Measurements from ENCODE around the gene CDC42EP1. TPM values are rescaled to one million over a fixed set of nuclear protein-coding genes. Genes with fewer than 3 reads are reported as not detected.
"Not testable (repeated sequence)": the region's sequence is repeated elsewhere in the genome, so short reads cannot be mapped to it uniquely, and the experiment has no call there.

Gene CDC42EP1
- 10 to 100 TPM; 27.1 to 48.6 (median 36.9) TPM for polyA plus RNA-seq (ENCODE audit: insufficient read length in 10 of 10)
- long read RNA-seq, donor 1, transcript CDC42EP1-201 (3 exons, 2,181 nt) = major isoform, 15 of 44 reads
- long read RNA-seq, donor 1, partial matches to known transcripts = 29 of 44 reads
- long read RNA-seq, donor 1, other reads (novel, unspliced or antisense) = 0 of 44 reads
- long read RNA-seq, donor 2, transcript CDC42EP1-201 (3 exons, 2,181 nt) = major isoform, 15 of 28 reads
- long read RNA-seq, donor 2, partial matches to known transcripts = 13 of 28 reads
- long read RNA-seq, donor 2, other reads (novel, unspliced or antisense) = 0 of 28 reads
- long read RNA-seq, donor 3 = 0 reads
- long read RNA-seq, donor 4, transcript CDC42EP1-201 (3 exons, 2,181 nt) = major isoform, 12 of 42 reads
- long read RNA-seq, donor 4, partial matches to known transcripts = 30 of 42 reads
- long read RNA-seq, donor 4, other reads (novel, unspliced or antisense) = 0 of 42 reads
- long read RNA-seq, donor 5, transcript CDC42EP1-201 (3 exons, 2,181 nt) = major isoform, 19 of 102 reads
- long read RNA-seq, donor 5, partial matches to known transcripts = 83 of 102 reads
- long read RNA-seq, donor 5, other reads (novel, unspliced or antisense) = 0 of 102 reads
- long read RNA-seq, donor 6, transcript CDC42EP1-201 (3 exons, 2,181 nt) = major isoform, 17 of 34 reads
- long read RNA-seq, donor 6, partial matches to known transcripts = 17 of 34 reads
- long read RNA-seq, donor 6, other reads (novel, unspliced or antisense) = 0 of 34 reads
- long read RNA-seq, donor 7, transcript CDC42EP1-201 (3 exons, 2,181 nt) = major isoform, 26 of 46 reads
- long read RNA-seq, donor 7, partial matches to known transcripts = 20 of 46 reads
- long read RNA-seq, donor 7, other reads (novel, unspliced or antisense) = 0 of 46 reads
- long read RNA-seq, donor 8, transcript CDC42EP1-201 (3 exons, 2,181 nt) = major isoform, 15 of 30 reads
- long read RNA-seq, donor 8, partial matches to known transcripts = 15 of 30 reads
- long read RNA-seq, donor 8, other reads (novel, unspliced or antisense) = 0 of 30 reads
- long read RNA-seq, donor 9, partial matches to known transcripts = 7 of 10 reads
- long read RNA-seq, donor 9, other reads (novel, unspliced or antisense) = 0 of 10 reads

- DNase-seq = peak in 2 of 3 donors; percentile 68 to 86
These were observed at the start of gene CDC42EP1 for GRCh38 chr22:37559901-37560607. Gene CDC42EP1, plus strand, starts transcription at chr22:37560480. Its CDS starts 5,870 bp downstream, at chr22:37566350.

DNA sequence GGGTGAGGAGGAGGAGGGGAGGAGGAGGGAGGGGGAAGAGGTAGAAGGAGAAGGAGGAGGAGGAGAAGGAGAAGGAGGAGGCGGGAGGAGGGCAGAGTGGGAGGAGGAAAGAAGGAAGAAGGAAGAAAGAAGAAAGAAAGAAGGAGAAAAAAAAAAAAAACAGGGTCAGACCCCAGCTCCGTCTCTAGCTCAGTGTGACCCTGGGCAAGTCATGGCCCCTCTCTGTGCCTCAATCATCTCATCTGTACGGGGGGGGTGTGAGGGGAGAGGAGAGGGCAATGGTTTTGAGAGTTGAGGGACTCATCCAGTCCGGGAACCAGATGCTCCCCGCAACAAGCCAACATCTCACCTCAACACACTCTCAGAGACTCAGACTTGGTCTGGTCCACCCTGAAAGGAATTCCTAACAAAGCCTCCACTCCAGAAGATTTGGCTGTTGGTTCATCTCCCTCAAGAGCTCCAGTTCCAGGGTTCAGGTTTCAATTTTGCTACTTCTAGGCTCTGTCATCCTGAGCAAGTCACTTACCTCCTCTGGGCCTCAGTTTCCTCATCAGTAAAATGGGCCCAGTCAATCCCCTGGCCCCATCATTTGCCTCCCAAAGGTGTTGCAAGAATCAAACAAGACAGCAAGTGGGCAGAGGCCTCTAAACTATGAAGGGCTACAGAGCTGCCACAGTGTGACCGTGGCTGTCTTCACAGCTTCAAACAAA lies 48.7 kb upstream of the CDC42EP1 start:
- no peak for DNase-seq

DNA sequence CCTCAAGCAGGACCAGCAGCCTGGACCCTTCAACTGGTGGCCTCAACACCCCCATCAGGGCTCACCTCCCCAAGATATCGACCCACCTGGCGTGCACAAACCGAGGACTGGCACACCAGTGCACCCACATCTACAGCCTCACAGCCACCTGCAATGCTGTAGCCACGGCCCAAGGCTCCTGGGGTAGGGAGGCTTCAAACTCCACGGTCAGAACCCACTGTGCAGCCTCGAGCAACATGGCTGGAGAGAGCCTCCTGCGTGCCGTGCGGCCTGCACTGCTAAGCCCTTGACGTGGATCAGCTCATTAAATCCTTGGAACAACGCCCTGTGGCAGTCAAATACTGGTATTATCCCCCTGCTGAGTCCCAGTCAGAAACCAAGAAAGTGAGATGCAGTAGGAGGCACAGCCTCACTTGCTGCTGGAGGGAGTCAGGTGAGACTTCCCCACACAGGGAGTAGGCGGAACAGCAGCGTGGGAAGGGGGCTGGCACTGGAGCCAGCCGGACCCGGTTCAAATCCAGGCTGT lies 45.7 kb upstream of the CDC42EP1 start:
- no peak for DNase-seq

GRCh38 chr22:37515901-37516300 lies 44.4 kb upstream of the CDC42EP1 start:
- no peak for DNase-seq

GRCh38 chr22:37516456-37516855 lies 43.8 kb upstream of the CDC42EP1 start:
- DNase-seq = no peak

- DNase-seq = no peak
These were observed 42.3 kb upstream of the CDC42EP1 start for GRCh38 chr22:37517826-37518450.

- DNase-seq = peak in 1 of 3 donors; percentile 65
These were observed 41.6 kb upstream of the CDC42EP1 start for GRCh38 chr22:37518509-37519267.

DNA sequence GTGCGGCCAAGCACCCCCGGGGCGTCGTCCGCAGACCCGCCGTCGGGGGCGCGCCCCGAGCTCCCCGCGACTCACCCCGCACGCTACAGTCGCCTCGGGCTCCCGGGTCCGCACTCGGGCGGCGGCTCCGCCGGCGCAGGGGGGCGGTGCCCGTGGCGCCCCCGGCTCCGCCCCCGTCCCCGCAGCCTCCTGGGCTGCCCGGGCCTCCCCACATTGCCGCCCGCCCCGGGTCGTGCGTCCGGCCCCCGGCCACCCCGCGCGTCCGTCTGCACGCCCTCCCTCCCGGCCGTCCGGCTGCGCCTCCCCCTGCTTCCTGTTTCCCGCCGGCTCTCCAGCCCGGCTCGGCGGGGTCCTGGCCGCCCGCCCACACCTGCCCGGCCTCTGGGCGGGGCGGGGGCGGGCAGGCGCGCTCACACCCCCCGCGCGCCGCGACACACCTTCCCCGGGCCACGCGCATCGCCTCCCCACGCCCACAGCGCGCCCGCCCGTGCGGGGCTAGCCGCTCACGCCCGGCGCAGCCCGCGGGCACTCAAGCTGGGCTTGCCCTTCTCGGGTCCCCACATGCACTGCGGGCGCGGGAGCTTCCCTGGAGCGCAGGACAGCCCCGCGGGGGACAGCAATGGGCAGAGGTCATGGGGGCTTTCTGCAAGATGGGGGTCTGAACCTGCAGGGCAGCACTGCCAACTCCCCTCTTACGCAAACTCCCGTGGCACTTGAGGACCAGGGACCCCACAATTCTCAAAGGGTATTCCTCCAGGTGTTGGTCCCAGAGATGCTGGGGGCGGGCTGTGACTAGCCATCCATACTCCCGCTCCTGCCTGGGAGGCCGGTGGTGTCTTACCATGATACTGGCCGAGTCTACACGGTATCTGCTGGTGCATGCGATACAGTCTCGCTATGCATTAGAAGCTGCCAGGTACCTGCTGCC lies 40.7 kb upstream of the CDC42EP1 start, which contains the start of gene CARD10:
Gene CARD10, minus strand, starts transcription at position 148 of the 928 bp plus-strand sequence. CDS start 215 bp downstream, outside the sequence.
- DNase-seq = peak in 1 of 3 donors; percentile 55

- no peak for DNase-seq
These were observed 39.5 kb upstream of the CDC42EP1 start for GRCh38 chr22:37520776-37521191.

DNA sequence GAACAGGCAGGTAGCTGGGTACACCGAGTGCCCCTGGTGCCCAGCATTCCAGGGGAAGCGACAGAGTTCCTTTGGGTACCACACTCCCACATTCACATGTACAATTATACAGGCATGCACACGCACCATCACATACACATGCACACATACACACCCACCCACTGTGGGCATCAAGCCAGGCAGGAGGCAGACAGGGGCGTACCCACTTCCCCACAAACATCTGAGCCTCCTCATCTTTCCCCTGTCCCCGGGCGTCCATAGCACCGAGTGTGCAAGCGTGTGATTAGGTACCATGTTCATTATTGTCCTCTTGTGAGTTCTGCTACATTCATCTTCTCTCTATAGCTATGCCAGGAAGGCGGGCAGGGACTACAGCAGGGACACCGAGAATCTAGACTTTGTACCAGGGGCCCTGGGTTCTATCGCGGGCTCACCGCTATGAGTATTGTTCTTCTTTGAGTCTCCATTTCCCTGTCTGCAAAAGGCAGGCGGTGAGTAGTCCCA lies 39.0 kb upstream of the CDC42EP1 start:
- DNase-seq = no peak

- DNase-seq = no peak
These were observed 37.8 kb upstream of the CDC42EP1 start for GRCh38 chr22:37522482-37522881.

DNA sequence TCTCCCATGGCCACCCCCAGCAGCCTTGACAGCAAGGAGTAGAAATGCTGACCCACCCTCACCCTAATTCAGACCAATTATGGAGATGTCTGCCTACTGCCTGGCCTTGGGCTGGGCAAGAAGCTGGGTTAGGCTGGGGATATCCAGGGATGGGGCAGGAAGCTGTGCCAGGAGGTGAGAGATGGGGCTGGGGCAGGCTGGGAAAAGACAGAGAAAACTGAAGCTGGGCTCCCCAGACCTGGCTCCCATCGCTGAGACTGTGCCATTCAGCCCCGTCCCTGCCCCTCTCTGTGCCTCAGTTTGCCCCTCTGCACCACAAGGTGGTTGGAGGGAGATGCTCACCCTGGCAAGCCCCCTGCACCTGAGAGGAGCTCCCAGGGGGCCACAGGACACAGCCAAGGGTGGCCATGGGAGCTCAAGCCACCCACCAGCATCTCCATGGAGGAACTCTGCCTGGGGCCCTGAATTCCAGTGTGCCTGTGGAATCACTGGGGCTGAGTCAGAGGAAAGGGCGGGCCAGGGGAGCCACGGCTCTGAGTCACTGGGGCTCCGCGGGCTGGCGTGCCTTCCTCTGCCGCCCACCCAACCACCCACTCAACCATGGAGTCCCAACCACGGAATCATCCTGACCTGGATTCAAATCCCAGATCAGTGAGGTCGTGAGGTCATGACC lies 35.1 kb upstream of the CDC42EP1 start:
- no peak for DNase-seq

DNA sequence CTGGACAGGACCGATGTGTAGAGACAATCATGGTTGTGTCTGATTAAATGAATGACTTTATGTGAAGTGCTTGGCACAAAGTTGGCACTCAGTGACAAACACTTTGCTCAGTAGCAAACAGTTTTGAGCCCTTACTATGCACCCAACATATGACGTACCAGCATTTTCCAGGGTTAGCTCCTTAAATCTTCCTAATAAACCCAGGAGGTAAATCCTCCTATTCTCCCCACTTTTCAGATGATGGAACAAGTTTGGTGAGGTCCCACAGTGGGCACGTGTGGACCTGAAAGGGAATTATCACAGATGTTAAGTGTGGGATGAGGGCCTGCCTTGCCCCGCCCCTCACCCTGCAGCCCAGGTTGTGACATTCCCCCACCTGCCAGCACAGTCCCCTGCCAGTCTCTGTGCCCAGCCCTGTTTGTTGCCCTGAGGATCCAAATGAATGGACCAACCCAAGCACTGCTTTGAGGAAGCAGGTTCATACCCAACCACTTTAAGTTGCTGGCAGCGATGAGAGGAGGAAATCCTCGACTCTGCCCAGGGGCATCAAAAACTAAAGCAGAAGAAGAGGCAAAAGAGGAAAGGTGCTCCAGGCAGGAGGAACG lies 34.4 kb upstream of the CDC42EP1 start:
- DNase-seq = no peak

DNA sequence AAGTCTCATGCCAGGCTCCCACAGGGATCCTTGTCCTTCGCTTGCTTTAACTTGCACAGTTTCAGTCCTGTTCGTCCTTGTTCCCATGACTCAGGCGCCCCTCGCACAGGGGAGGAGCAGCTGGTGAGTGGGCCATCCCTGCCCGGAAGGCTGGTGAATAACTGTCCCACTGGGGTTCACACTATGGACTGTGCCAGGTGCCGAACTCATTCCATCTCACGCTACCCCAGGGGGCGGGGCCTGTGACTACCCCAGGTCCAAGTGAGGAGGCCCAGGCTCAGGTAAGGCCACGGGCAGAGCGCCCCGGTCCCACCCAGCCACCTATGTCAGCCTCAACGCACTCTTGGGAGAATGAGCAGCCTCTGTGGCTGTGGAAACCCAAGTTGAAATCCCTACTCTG lies 33.9 kb upstream of the CDC42EP1 start:
- DNase-seq = no peak

GRCh38 chr22:37527081-37527752 lies 33.1 kb upstream of the CDC42EP1 start:
- not testable (repeated sequence) for DNase-seq

DNA sequence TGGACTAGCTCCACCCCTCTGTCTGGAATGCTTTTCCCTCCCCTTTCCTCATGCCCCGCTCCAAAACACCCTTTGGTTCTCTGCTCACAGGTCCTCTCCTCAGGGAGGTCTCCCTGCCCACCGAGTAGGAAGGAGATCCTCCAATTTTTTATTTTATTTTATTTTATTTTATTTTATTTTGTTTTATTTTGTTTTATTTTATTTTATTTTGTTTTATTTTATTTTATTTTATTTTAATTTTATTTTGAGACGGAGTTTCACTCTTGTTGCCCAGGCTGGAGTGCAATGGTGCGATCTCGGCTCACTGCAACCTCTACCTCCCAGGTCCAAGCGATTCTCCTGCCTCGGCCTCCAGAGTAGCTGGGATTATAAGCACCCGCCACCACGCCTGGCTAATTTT lies 32.3 kb upstream of the CDC42EP1 start:
- not testable (repeated sequence) for DNase-seq
